GM12875 (cell line): ENCODE data around the gene RABL2A.
"Not testable (repeated sequence)": the region's sequence is repeated elsewhere in the genome, so short reads cannot be mapped to it uniquely, and the experiment has no call there.

Experiments used
- H3K4me3 ChIP-seq: one replicate; pipeline ENCODE4 v1.5.1; 2011; ENCODE audit warnings: low read depth, low read length, control low read depth
- CTCF ChIP-seq: IDR thresholded peaks from 2 replicates; pipeline ENCODE4 v1.5.1; 2011; ENCODE audit warnings: low read depth, mild to moderate bottlenecking, control low read depth, inconsistent platforms, low read length, moderate library complexity, borderline replicate concordance; ENCODE audit not compliant: insufficient read depth

Gene RABL2A

GRCh38 chr2:113626616-113627330, at the start of gene RABL2A:
RABL2A (plus strand) TSS chr2:113627266; CDS start chr2:113628607, 1,341 bp downstream.
- H3K4me3 ChIP-seq, result peak within 1 kb of the TSS; percentile 48

GRCh38 chr2:113578508-113578907, 48.6 kb upstream of the RABL2A start:
- H3K4me3 ChIP-seq, result not testable (repeated sequence)

- H3K4me3 ChIP-seq, result not testable (repeated sequence)
Measured at GRCh38 chr2:113582473-113582872, 44.6 kb upstream of the RABL2A start.

GRCh38 chr2:113583521-113584225, 43.4 kb upstream of the RABL2A start:
- peak overlapping the region; percentile 58 for H3K4me3 ChIP-seq

- peak overlapping the region; percentile 42 for H3K4me3 ChIP-seq
Measured at GRCh38 chr2:113584311-113585092, 42.6 kb upstream of the RABL2A start.

- not testable (repeated sequence) for H3K4me3 ChIP-seq
- TF ChIP-seq CTCF, result peak; percentile 45; the same call in 1 of the 2 replicates
Measured at GRCh38 chr2:113587201-113587600, 39.9 kb upstream of the RABL2A start.

GRCh38 chr2:113589591-113589990, 37.5 kb upstream of the RABL2A start:
- not testable (repeated sequence) for H3K4me3 ChIP-seq

GRCh38 chr2:113591926-113592325, 35.1 kb upstream of the RABL2A start:
- not testable (repeated sequence) for H3K4me3 ChIP-seq

- H3K4me3 ChIP-seq, result not testable (repeated sequence)
Measured at GRCh38 chr2:113593280-113593679, 33.8 kb upstream of the RABL2A start.

GRCh38 chr2:113595725-113596124, 31.3 kb upstream of the RABL2A start:
- not testable (repeated sequence) for H3K4me3 ChIP-seq

GRCh38 chr2:113597164-113597563, 29.9 kb upstream of the RABL2A start:
- H3K4me3 ChIP-seq, result not testable (repeated sequence)

- H3K4me3 ChIP-seq, result not testable (repeated sequence)
- 0 out of 2 replicates have a peak, but pooled peaks have one; percentile 4 for TF ChIP-seq CTCF
Measured at GRCh38 chr2:113597572-113597971, 29.5 kb upstream of the RABL2A start.

GRCh38 chr2:113598180-113598579, 28.9 kb upstream of the RABL2A start:
- H3K4me3 ChIP-seq, result not testable (repeated sequence)

GRCh38 chr2:113598738-113599137, 28.3 kb upstream of the RABL2A start:
- not testable (repeated sequence) for H3K4me3 ChIP-seq

- H3K4me3 ChIP-seq, result not testable (repeated sequence)
Measured at GRCh38 chr2:113599208-113599607, 27.9 kb upstream of the RABL2A start.
